HG03060 (cell line): ENCODE data around the gene ALS2.
"Not testable (repeated sequence)": the region's sequence is repeated elsewhere in the genome, so short reads cannot be mapped to it uniquely, and the experiment has no call there.

Experiments
- ATAC-seq: cut with Tn5 transposase; IDR thresholded peaks from one replicate; pipeline ENCODE4 v1.9.1; 2021; ENCODE audit warnings: low read depth, moderate number of reproducible peaks; ENCODE audit not compliant: unreplicated experiment

The ALS2 gene

DNA sequence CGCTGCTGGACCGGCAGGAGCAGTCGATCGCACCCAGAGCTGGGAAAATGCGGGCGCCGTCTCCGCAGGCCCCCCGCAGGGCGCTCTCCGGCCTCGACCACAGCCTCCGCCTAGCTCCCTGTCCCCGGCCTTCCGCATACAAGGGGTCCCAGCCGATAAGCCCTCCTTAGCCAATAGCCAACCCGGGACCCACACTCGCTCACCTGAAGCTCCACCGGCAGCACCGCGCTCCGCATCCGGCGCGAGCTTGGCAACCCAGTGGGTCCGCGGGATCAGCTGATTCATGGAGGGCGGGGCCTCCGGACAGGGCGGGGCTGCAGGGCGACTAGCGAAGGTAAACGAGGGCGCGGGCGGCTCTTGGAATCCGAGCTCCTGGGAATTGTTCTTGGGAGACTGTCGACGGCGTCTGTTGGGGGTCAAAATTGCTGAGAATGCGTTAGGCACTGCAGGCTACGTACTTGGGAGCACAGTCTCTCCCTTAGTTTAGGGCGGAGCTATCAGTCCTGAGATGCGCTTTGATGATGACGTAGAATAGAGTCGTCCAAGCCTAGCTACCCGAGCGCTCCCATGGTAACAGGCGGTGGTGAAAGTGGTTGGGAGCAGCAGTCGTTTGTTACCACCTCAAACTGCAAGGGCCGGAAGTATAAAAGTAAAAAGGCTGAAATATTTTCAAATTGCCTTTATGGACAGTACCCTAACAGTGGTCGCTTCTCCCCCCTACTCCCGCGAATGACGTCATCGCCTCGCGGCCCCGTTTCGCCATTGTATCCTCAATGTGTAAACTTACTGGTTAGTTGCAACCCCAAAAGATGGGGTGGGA lies at the start of gene ALS2:
ALS2 (minus strand) TSS at position 260 of the 820 bp plus-strand sequence. CDS start 12,048 bp downstream, outside the sequence.
- peak; percentile 90 for ATAC-seq

DNA sequence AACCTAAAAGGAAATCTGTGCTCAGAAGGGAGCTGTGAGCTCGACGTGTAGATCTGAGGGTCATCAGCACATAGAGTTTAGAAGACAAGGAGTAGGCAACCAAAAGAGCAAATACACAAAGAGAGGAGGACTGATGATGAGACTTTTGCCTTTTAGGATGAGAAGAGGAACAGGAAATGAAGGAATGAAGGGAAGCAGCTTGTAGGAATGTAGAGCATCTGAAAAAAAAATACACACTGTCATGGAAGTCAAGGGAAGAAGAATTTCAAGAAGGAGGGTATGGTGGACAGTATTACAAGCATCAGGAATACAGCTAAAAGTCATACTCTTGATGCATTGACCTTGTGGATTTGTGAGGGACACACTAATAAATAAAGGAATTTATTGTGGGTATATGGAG lies 47.5 kb upstream of the ALS2 start:
- ATAC-seq: no peak

DNA sequence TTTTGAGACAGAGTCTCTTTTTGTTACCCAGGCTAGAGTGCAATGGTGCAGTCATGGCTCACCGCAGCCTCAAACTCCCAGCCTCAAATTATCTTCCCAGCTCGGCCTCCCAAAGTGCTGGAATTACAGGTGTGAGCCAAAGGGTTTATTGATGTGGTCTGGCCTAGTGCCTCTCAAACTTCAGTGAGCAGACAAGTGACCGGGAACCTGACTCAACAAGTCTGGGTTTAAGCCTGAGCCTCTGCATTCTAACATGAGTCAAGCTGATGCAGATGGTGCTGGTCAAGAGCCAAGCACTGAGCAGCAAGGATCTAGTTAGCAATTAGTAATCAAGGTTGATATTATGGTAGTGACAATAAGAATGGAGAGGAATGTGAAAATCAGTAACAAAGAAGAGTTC lies 46.9 kb upstream of the ALS2 start:
- no peak for ATAC-seq

DNA sequence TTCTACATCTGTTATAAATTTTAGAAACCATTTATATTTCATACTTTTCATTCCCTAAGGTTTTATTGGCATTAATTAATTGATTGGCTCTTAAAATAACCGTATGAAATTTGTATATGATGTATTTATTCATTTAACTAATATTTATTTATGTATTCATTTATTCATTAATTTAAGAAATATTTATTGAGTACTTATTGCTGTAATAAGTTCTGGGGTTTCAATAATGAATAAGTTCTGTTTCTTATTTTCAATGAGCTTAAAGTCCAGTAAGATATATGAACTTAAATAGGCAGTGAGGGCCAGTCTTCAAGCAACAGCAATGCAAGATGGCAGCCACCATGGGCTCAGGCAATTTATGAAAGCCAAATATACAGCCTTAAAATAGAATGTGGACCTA lies 43.5 kb upstream of the ALS2 start:
- no peak for ATAC-seq

DNA sequence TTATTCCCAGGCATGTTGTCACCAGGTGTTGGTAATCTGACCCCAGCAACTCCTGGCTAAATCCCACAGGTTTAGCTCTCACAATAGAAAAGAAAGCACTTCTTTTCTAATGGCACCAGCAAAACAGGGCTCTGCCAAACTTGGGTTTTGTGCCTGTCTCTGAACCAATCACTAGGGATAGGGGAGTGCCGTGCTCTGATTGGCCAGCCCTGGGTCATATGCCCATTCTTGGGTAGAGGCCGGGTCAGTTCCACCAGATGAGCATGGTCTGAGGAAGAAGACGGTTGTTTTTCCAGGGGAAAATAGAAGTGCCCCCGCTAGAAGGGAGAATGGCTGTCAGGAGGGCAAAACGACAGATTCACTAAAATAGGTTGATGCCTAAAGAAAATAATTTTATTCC lies 40.3 kb upstream of the ALS2 start:
- ATAC-seq: no peak

DNA sequence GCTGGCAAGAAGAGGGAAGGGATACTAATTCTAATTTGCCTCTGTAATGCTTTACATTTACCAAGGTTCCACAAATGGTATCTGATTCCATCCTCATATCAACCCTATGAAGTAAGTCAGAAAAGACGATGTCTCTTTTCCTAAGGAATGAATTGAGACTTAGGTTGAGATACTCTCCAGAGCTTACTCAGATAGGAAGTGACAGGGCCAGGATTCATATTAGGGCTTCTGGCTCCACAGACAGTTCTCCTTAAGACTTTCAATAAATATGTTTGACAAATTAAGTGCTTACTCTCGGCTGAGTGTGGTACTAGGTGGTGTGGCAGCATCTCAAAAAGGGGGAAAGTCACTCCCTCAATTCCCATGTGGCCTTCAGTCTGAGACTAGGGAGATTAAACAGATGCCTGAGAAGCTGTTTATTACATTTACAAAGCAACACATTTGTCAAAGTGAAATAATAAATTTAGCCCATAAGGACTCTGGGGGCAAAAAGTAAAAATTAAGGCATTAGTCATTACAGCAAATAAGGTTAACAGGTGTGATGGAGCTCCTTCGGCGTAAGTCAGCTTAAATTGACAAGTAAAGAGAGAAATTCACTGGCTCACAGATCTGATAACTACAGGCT lies 39.8 kb upstream of the ALS2 start:
- ATAC-seq: no peak

DNA sequence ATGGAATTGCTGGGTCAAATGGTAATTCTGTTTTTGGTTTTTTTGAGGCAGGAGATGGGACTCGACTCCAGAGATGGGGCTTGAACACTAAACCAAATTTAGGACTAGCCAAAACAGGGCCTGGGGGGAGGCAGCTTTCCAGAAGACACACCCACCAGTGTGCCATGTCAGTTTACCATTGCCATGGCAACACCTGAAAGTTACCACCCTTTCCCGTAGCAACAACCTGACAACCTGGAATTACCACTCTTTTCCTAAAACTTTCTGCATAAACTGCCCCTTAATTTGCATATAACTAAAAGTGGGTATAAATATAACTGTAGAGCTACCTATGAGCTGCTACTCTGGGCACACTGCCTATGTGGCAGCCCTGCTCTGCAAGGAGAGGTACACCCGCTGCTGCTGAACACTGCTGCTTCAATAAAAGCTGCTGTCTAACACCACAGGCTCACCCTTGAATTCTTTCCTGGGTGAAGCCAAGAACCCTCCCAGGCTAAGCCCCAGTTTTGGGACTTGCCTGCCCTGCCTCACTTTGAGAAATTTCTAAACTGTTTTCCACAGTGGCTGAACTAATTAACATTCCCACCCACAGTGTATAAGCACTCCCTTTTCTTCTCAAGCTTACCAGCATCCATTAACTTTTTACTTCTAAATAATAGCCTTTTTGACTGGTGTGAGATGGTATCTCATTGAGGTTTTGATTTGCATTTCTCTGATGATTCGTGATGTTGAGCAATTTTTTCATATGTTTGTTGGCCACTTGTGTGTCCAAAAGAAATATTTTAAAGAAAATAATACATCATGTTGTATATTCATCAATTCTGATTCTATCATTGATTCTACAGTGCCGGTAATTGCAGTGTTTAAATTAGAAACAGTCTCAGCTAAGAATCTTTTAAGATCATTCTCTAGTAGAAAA lies 36.2 kb upstream of the ALS2 start:
- ATAC-seq: no peak

DNA sequence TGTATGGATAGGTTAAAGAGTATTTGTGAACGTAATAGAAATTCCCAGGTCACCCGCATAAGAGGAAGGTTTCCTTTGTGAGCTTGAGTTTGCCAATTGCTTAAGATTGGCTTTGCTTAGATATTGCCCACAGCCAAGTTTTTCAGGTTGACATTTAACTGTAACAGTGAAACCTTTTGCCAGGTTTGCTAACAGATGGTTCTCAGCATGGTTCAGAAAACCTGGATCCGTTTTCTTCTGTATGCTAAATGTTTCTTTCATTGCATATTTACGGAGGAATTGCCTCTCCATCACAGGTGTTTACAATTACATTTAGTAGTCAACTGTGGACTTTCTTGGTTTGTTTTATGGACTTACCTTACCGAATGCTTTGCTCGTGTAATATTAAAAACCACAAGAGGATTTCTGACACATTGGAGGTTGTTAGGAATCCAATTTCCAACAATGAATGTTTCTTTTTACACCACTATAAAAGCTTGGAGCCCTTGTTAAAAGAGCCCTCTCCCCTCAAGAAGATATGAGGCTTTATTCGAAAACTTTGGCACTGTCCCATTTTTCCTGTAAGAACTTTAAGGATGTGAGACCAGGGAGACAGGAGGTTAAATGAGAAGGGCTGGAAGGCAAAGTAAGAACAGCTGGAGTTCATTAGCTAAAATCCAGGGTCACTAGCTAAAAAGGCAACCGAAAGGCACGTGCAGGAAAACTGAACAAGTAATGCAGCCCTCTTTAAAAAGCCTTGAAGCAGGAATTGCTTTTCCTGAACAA lies 33.4 kb upstream of the ALS2 start:
- no peak for ATAC-seq

DNA sequence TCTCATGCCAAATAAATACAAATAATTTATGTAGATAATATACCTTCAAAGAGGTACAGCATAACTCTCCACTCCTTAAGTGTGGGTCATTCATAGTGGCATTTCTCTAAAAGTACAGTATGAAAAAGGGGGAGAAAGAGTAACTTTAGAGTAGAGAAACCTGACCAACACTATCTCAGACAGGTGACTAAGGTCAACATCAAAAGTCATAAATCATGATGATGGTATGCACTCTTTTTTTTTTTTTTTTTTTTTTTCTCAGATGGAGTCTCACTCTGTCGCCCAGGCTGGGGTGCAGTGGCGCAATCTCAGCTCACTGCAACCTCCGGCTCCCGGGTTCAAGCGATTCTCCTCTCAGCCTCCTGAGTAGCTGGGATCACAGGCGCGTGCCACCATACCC lies 29.9 kb upstream of the ALS2 start:
- not testable (repeated sequence) for ATAC-seq

DNA sequence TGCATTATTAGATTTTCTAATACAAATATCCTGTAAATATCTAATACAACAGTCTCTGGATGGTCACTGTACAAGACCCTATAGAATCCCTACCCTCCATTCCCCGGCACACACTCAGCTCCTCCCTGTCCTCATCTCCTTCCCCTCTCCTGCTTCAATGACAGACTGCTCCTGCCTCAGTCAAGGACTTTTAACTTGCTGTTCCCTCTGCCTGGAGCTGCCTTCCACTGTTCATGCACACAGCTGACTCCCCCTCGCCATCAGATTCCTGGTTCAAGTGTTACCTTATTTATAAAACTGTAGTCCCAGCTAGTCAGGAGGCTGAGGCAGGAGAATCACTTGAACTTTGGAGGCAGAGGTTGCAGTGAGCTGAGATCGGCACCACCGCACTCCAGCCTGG lies 28.9 kb upstream of the ALS2 start:
- ATAC-seq: no peak

DNA sequence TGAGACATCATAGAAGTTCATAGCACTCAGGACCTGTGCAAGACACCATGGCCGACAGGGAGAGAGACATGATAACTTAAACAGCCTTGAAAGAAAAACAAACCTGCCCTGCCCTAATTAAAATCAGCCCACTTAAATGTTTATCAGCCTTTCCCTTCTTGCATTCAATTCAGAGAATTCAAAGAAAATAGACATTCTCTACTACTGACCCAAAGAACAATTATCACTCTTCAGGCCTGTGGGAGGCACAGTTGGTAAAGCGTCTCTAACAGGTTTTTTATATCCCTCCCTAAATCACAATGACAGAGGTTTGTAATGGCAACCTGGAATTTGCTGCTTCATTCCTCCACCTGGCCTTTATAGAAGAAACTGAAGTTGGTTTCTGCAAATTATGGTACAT lies 27.3 kb upstream of the ALS2 start:
- no peak for ATAC-seq

DNA sequence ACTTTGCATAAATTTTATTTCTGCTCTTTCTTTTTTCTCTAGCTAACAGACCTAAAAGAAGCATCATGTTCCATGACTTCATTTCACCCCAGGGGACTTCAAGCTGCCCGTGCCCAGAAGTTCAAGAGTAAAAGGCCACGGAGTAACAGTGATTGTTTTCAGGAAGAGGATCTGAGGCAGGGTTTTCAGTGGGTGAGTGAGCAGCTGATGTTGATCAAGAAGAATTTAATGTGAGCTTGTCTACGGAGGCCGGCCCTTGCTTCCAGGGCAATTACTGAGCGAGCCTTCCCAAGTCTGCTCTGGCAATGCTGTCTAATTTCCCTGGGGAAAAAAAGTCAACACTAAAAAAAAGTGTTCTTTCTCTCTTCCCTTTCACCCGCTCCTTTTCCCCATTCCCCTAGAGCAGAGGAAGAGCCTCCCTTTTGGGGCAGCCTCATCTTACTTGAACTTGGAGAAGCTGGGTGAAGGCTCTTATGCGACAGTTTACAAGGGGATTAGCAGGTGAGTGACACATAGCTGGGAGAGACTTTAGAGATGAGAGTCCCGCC lies 26.8 kb upstream of the ALS2 start:
- no peak for ATAC-seq

DNA sequence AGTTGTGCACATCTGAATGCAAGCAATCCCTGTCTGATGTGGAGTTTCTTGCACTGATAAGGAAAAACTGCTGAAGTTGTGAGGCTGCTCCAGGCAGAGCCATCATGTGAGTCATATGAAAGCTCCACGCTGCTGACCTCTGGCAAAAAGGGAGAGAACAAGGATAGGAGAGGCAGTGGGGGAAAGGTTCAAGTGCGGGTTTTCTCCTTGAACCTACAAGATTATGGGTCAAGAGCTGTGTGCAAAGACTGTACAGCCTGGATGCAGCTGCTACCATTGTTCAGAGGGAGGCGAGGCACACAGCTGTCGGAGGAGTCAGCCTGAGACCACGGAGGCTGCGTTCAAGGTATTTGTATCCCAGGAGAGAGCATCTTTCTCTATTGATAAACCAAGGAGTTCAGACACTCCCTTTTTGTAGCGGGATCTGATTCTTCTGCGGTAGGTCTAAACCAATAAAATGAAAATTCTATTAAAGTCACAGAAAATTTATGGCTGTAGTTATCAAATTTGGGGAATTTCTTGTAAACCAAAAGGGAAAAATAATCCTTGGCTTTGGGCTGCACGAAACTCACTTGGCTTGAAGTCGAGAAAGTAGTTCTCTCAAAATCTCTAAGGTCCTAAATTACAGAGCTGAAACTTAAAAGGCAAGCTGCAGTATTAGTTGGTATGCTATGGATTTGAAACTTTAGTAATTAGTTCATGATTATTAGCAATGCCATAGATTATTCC lies 25.9 kb upstream of the ALS2 start, which contains the start of gene CDK15:
CDK15 (plus strand) TSS at position 96 of the 729 bp plus-strand sequence; CDS start at position 224, 128 bp downstream.
- no peak for ATAC-seq

DNA sequence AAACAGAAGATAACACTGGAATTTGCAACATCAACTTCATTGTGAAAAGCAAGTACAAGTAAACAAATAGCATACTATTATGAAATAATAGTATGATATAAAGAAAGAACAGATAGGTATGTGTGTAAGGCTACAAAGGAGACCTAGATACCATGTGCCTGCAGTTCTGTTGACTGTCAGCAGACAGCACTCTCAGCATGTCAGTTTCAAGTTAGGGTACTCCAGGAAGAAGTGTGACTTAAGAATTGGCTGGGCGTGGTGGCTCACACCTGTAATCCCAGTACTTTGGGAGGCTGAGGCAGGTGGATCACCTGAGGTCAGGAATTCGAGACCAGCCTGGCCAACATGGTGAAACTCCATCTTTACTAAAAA lies 18.2 kb upstream of the ALS2 start:
- ATAC-seq: not testable (repeated sequence)

DNA sequence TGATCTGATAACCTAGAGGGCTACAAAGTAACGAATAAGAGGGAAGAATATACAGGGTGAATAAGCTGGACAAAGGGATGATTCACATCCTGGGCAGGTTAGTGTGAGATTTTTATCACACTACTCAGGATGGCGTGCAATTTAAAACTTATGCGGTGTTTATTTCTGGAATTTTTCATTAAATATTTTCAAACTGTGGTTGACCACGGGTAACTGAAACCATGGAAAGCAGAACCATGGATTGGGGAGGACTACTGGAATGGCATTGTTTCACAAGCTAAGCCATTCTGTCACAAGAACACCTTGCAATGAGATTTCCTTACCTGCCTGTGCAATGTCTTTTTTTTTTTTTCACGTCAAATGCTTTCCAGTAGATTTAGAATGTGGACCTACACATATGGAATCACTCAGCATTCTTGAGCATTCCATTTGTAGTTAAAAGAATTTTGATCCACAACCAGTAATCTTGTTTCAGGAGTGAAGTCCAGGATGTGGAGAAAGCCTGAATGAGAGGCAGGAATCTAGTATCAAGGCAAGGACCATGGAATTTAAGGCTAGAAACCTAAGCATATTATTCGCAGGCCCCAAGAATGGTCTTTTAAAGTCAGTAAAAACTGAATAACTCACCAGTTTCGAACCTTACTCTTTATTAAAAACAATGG lies 17.6 kb upstream of the ALS2 start:
- ATAC-seq: no peak

DNA sequence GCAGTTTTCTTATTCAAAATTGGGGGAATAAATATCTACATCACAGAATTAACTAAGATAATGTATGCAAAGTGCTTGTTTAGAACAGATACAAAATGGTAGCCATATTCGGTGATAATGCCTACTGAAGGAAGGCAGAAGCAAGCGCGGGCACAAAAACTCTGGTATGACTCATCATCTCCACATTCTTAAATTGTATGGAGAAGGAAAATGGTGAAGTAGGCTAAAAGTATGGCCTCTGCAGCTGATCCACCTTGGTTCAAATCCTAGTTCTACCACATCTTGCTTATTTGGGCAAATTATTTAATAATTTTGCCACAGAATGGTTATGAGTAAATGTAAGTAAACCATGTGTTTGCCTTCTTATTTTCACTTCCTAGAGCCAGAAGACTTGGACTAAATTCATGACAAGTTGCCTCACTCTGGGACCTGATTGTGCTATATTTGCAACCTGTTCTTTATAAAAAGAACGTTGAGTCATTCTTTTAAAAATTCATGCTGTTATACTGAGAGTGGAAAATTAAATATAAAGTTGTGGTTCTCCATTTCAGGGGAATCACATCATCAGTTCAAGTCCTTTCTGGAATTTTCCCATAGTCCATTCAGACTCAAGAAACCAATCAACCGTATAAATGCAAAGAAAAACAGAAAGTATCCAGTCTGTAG lies 16.6 kb upstream of the ALS2 start:
- ATAC-seq: no peak

DNA sequence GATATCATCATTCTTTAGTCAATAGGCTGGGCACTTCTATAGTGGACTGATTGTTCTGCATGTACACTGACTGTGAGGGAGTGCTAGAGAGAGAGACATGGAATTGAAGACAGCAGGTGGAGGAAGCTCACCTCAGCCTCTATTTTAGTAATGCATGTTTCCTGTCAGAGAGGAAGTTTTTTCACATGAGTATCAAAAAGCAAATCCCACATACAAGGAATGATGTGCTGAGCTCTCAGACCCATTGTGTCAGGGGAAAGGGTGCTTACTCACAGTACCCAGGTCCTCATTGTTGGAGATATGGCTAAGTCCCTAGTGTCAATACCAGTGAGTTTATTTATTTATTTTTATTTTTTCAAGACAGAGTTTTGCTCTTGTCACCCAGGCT lies 15.7 kb upstream of the ALS2 start:
- no peak for ATAC-seq
